Eye (tissue), 1 donor: Measurements from ENCODE around the gene RAD51B.

ENCODE experiments used
- DNase-seq: peaks from one replicate; pipeline ENCODE4 v3.0.0-alpha.2; 2015

RAD51B gene

GRCh38 chr14:68124979-68125731 is 305.6 kb downstream of the RAD51B start:
- peak; percentile 33 for DNase-seq

GRCh38 chr14:68127166-68127565 is 307.6 kb downstream of the RAD51B start:
- no peak for DNase-seq

GRCh38 chr14:68131907-68132306 is 312.3 kb downstream of the RAD51B start:
- DNase-seq: no peak

- DNase-seq: no peak
Observed at GRCh38 chr14:68132563-68133121, 313.1 kb downstream of the RAD51B start.

GRCh38 chr14:68133856-68134255 is 314.3 kb downstream of the RAD51B start:
- no peak for DNase-seq

GRCh38 chr14:68135028-68135427 is 315.4 kb downstream of the RAD51B start:
- DNase-seq: no peak

- peak; percentile 36 for DNase-seq
Observed at GRCh38 chr14:68135566-68135965, 316.0 kb downstream of the RAD51B start.

- peak; percentile 95 for DNase-seq
Observed at GRCh38 chr14:68137704-68138619, 318.4 kb downstream of the RAD51B start.

GRCh38 chr14:68139431-68140075 is 320.0 kb downstream of the RAD51B start:
- peak; percentile 46 for DNase-seq

GRCh38 chr14:68140076-68140741 is 320.6 kb downstream of the RAD51B start:
- DNase-seq: peak; percentile 88

- peak; percentile 43 for DNase-seq
Observed at GRCh38 chr14:68140806-68141205, 321.2 kb downstream of the RAD51B start.

GRCh38 chr14:68141281-68142088 is 321.9 kb downstream of the RAD51B start:
- DNase-seq: peak; percentile 45

- peak; percentile 38 for DNase-seq
Observed at GRCh38 chr14:68143341-68143841, 323.8 kb downstream of the RAD51B start.

GRCh38 chr14:68144051-68144681 is 324.6 kb downstream of the RAD51B start:
- DNase-seq: no peak

GRCh38 chr14:68145036-68145435 is 325.5 kb downstream of the RAD51B start:
- no peak for DNase-seq

- DNase-seq: no peak
Observed at GRCh38 chr14:68145539-68145938, 326.0 kb downstream of the RAD51B start.

- DNase-seq: peak; percentile 63
Observed at GRCh38 chr14:68146818-68147217, 327.2 kb downstream of the RAD51B start.

- DNase-seq: no peak
Observed at GRCh38 chr14:68147303-68147702, 327.7 kb downstream of the RAD51B start.

- no peak for DNase-seq
Observed at GRCh38 chr14:68148276-68148675, 328.7 kb downstream of the RAD51B start.

- DNase-seq: no peak
Observed at GRCh38 chr14:68148763-68149162, 329.2 kb downstream of the RAD51B start.

- DNase-seq: no peak
Observed at GRCh38 chr14:68153275-68153674, 333.7 kb downstream of the RAD51B start.
